ENCODE data around the gene C7orf25.

The C7orf25 gene

DNA sequence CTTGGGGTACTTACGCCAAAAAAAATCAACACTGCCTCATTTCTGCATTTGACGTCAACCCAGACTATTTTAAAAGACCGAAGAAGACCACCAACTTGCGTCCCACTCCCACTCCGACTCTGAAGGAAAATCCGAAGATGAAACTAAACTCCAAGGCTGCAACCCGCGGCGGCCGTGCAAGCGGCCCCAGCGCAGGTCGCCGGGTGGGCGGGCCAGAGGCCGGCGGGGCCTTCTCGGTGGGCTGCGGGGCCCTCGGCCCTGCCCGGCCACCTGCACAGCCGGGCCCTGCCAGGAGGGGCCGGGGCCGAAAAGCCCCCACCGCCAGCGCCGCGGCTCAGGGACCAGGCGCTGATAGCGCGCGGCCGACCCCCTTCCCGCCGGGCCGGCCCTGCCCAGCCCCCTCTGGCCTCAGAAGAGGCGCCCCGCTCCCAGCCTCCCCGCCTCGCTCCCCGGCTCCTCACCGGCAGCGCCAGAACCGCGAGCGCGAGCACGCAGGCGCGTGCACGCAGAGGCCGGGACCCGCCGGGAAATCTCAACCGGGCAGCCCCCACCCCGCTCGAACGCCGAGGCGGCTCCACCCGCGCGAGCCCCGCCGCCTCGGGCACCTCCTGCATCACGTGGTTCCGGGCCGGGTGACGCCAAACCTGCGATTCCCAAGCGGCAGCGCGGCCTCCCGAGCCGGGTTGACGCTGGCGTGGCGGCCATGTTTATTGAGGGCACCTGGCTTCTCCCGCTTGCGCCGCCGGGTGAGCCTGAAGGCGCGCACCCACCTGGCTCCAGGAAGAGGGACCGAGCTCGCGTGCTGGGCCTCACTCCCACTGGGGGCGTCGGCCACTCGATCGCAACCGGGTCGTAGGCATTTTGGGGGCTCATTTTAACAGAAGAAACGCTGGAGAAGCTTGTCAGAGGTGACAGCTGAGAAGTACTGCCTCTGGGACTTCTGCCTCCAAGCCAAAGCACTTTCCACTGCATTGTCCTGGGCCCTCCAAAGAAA lies at the start of gene C7orf25:
C7orf25 (minus strand) TSS at position 617 of the 994 bp plus-strand sequence. CDS start 1,170 bp downstream, outside the sequence.
- DNase-seq, result peak; percentile 90

- no peak for DNase-seq
These were observed 49.3 kb upstream of the C7orf25 start for GRCh38 chr7:42961170-42961569.

- DNase-seq, result no peak
These were observed 48.9 kb upstream of the C7orf25 start for GRCh38 chr7:42960762-42961161.

DNA sequence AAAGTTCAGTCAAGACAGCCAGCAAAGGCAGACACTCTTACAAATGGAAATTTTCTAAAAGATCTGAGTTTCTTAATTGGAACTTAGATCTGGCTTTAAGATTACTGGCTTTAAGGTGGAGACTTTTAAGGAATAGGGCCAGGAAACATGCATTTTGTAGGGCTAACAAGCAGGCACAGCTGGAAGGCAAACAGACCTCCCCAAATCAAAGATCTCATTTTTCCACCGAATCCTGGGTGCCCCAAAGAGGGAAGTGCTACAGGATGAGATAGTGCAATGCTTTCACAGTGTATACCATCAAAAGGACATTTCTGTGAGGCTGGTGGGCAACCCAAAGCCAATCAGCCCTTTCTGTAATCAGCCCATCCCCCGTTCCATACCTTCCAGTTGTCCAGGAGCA lies 47.7 kb upstream of the C7orf25 start:
- DNase-seq, result no peak

GRCh38 chr7:42956062-42956461 lies 44.2 kb upstream of the C7orf25 start:
- no peak for DNase-seq

- no peak for DNase-seq
These were observed 42.1 kb upstream of the C7orf25 start for GRCh38 chr7:42953994-42954393.

GRCh38 chr7:42952328-42952727 lies 40.5 kb upstream of the C7orf25 start:
- DNase-seq, result no peak

DNA sequence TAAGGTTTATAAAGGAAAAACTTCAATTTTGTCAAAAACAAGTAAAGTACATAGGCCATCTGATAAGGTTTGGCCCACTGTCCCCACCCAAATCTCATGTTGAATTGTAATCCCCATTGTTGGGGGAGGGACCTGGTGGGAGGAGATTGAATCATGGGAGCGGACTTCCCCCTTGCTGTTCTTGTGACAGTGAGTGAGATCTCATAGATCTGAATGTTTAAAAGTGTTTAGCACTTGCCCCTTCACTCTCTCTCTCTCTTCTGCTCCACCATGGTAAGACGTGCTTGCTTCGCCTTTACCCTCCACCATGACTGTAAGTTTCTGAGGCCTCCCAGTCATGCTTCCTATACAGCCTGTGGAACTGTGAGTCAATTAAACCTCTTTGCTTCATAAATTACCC lies 38.5 kb upstream of the C7orf25 start:
- DNase-seq, result no peak

DNA sequence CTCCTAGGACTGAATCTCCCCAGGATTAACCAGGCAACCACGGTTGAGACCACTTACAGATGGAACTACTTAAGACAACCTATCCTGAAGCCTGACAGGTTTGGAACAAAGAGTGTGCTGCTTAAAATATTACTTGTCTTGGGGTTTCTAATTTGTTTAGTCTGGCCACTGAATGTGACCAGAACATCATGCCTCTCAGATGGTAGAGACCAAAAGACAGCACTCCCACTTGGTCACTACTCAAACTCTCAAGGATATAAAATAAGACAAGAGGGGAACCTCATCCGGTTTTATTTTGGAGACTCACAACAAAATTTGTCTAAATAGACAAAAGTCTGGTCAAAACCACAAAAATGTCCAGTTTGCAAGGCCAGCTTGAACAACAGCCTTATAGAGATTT lies 35.7 kb upstream of the C7orf25 start:
- DNase-seq, result no peak

DNA sequence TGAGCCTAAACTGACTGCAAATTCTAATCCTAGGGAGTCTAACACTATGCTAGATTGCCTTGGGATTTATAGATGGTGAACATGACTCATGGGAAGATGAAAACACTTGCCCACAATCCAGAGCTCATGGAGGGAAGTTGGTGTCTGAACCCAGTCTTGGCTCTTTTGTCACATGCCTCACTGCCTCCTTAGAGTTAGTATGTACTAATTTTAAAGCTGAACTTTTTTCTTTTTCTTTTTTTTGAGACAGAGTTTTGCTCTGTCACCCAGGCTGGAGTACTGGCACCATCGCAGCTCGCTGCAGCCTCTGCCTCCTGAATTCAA lies 34.7 kb upstream of the C7orf25 start:
- no peak for DNase-seq

DNA sequence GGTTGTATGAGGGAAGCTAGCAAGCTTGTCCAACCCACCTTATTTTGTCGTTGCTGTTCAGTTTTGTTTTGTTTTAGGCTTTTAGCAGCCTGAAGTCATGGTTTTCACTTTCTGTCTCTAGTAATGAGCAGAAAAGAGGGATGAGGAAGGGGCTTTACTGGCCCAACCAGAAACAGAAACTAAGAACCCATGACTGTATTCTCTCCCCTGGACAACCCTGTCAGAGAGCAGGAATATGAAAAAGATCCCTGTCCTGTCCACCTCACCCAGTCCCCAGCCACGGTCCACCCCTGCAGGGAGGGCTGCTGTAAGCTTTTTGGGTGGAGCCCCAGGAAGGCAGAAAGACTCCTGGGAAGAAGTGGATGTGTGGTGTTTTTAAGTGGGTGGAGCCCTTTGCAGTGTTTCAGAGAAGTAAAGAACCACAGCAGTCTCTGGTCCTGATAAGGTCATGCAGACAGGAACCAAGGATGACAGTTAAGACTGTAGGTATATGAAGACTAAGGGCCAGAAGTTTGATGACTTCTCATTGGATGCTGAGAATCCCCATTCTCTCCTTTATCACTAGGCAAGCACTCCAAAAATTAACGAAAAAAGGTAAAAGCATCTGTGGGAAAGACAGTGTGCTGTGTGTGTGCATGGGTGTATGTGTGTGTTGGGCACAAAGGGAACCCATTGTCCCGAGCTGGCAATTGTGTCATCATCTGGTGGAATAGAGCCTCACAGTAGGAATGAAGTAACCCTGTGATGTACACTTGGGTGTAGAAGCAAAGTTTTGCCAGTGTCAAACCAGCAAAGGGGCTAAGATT lies 34.2 kb upstream of the C7orf25 start:
- DNase-seq, result no peak

DNA sequence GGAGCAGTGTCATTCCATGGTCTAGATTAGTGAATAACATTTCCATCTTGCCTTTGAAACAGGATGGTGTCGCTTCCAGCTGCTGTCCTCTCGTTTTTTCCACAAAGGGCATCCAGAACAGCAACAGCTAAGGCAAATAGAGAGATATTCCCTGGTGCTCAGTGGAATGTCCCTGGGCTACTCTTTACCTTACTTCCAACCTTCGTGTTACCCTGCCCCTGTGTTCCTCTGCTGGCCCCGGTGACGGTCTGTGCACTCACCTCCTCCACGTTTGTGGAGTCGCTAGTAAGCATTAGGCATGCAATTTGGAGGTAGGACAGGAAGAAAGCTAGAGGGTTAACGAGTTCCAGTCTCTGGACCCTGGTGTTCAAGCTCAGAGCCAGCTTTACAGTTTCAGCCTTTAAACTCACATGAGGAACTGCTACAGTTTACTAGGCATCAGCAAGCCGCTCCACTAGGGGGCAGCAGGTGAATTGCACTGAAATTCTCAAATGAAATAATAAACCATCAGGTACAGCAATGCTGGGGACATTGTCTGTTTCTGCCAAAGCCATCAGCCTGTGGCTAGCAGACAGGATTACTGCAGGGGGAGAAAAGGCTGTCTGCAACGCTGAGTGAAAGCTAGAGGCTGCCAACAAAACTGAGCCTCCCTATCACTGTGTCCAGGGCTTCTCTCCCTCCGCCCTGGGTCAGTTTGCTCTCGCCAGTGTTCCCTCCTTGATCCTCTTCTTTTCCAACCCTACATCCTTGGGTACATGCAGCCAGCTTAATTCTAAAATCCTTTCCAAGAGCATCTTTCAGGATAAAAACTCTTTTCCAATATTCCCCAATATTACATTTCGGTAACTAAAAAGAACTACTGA lies 29.3 kb upstream of the C7orf25 start:
- peak; percentile 60 for DNase-seq

GRCh38 chr7:42939457-42940240 lies 27.8 kb upstream of the C7orf25 start:
- no peak for DNase-seq

DNA sequence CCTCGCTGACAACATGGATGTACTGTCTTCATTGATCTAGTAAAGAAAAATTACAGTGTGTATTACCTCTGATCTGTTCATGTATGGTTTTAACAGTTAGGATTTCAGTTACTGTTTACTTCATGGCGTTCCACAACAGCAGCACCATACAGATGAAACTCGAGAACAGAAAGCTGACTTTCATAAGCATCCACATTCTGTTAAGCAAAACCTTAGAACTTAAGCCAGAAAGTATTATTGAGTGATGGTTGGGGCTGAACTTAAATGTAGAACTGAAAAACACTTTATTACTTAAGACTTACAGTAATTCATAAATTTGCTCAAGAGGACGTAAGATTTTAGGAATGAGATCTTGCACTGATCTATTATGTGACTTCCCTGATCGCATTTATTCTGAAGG lies 24.0 kb upstream of the C7orf25 start:
- no peak for DNase-seq

DNA sequence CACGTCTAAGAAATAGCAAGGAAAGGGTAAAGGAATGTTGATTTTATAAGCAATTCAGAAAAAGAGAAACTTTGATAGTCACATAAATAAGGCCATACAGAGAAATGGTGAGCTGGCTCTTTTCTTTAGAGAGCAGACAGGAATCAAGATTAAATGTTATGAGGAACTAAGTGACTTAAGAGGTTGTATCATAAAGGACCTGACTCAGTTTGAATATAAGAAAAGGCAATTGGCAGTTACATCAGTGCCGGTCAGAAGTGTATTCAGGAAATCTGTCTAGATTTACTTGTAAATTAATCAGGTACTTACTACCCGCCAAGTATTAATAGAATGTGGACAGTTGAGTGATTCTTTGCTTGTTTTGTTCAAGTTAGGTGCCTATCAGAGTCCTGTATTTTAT lies 22.4 kb upstream of the C7orf25 start:
- DNase-seq, result no peak

DNA sequence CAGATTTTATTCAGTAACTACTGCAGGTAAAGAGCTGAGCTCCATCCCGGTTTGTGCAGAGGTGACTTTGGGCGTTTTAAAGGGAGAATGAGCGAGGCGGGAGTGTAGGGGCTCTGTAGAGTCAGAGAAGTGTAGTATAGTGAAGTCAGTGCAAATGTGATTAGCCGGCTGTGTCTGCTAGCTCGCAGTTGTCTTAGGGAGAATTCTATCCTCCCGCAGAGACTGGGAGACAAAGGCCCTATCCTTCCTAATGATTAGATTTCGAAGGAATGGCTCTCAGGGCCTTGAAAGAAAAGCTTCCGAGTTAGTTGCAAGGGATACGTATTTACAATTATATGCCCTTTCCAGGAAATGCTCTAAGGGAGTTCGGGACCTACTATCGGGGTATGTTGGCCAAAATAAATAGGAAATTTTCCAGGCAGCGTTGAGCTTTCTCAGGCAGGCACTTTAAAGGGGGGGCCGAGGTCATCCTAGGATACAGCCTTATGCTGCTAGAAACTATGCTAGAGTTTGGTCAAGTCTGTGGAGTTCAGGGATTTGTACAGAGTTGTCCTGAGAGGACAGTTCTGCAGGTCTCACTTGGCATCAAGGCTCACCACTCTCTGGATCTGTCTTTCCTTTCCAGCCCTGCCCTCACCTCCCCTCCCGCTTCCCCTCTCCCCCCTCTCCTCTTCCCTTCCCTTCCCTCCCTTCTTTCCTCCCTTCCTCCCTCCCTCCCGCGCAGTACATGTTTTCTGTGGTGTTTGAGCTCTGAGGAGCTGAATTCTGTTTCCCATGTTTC lies 21.1 kb upstream of the C7orf25 start:
- no peak for DNase-seq

DNA sequence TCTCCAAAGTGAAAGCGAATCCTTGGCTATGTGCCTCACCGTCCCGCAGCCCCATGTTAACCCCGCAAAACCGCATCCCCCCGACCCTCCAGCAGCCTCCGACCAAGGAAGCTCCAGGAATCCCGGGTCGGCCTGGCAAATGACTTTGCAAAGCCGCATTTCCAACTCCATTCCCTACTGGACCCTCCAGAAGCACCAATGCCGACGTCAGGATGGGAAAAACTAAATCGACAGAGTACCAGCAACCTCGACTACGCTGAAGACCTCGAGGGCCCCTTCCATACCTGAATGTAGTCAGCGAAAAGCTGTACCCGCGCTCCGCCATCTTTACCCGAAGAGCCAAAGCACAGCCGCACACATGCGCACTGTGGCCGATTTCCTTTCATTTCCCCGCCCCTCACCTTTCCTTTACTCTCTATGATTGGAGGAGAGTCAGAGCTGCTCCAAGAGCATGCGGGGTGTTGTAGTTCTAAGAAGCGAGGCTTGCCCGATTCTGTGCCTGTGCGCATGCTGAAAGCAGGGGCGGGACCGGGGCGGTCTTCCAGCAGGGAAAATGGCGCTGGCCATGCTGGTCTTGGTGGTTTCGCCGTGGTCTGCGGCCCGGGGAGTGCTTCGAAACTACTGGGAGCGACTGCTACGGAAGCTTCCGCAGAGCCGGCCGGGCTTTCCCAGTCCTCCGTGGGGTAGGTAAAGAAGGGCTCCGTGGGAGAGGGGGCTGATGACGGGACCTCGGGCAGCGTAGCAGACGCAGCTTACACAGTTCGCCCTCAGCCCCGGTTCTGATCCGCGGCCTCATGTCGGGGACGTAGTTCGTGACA lies 20.2 kb upstream of the C7orf25 start, which contains the start of the genes MRPL32 and PSMA2:
MRPL32 (plus strand) TSS at position 543 of the 818 bp plus-strand sequence; CDS start at position 554, 11 bp downstream.
PSMA2 (minus strand) TSS at position 341 of the 818 bp plus-strand sequence; CDS start at position 325, 16 bp downstream.
- DNase-seq, result peak; percentile 91

GRCh38 chr7:42931447-42931833 lies 19.6 kb upstream of the C7orf25 start:
- peak; percentile 10 for DNase-seq

DNA sequence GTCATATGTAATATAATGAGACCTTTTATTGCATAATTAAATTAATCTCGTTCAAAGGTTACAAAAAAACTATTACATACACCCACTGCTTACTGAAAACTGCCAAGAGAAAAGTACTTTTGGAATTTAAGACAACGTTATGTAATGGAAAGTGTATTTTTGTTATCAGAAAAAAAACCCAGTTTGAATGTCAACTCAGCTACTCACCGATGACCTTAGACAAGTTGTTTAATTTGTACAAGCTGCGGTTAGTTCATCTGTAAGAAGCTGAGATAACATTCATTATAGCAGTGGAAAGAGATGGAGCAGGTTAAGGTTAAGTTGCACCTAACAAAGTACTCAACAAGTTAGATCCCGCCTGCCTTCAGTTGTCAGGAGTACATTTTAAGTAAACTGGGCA lies 19.0 kb upstream of the C7orf25 start:
- DNase-seq, result no peak

DNA sequence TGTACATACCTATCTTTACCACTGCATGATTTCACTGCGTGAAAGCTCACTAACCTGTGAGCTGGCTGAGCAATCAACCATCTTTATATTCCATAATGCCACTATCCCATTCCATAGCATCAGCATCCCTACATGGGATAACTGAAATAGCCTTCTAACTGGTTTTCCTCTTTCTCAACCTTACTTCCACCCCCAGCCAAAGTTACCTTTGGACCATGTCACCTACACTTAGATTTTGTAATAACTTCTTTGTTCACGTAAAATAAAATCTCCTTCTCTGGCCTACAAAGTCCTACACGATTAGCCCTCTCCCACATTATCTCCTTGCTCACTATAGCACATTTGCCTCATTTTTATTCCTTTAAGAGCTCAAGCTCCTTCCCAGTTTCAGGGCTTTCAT lies 17.6 kb upstream of the C7orf25 start:
- DNase-seq, result no peak

All from activated T-cell treated with anti-CD3 and anti-CD28 coated beads for 4 hours (primary cell).